ENCODE measurements around the gene SPIRE2.
"Not testable (repeated sequence)": the region's sequence is repeated elsewhere in the genome, so short reads cannot be mapped to it uniquely, and the experiment has no call there.

Gene SPIRE2

DNA sequence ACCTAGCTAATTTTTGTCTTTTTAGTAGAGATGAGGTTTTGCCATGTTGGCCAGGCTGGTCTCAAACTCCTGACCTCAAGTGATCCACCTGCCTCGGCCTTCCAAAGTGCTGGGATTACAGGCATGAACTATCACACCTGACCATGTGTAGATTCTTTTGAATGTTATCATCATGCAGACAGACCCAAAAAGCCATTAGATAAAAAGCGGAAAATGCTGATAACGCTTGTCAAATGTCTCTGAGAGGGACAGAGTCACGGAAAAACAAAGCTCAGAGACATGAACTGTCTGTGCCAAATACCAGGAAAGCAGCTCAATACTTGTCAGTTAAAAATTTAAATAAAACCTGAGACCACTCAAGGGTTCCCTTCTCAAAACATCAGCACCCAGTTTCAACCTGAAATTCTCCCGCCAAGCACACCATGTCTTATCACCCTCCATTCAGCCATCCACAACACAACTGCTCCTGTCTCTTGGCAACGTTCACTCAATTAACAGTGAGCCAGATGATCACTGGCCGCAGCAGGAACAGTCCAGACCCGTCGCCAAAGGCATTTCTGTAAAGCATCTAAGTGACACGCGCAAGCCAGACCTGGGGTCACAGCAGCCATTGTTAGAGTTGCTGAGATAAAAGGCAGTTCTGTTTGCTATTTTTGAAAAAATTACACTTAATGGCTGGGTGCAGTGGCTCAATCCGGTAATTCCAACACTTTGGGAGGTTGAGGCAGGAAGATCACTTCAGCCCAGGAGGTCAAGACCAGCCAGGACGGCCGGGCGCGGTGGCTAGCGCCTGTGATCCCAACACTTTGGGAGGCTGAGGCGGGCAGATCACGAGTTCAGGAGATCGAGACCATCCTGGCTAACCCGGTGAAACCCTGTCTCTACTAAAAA lies 41.6 kb upstream of the SPIRE2 start:
- WGBS: 97% methylated on average over 21 of the region's 21 CpGs
- Histone ChIP-seq H2AK5ac (ENCODE audit: low read length, severe bottlenecking) (no peak overlapping the region), H2BK120ac (ENCODE audit: low read depth, low read length) (no peak overlapping the region), H3K18ac (ENCODE audit: low read depth in 1 of 2, low read length in 2 of 2) (no peak overlapping the region), H2BK5ac (ENCODE audit: low read depth, low read length, poor library complexity, severe bottlenecking) (no peak overlapping the region), H3K36me3 (ENCODE audit: control insufficient read depth in 1 of 2, insufficient read depth in 2 of 2, low read depth in 1 of 2, low read length in 2 of 2) (peaks cover 8 to 33% of the 10 kb centered on the region in 2 experiments), H3K4me1 (ENCODE audit: control insufficient read depth, insufficient read depth, low read depth, low read length) (no peaks in the 10 kb centered on the region), H3K27ac (ENCODE audit: low read length, poor library complexity, severe bottlenecking) (no peak overlapping the region), H2AFZ (ENCODE audit: low read depth, low read length) (no peak overlapping the region), H3K14ac (ENCODE audit: low read length in 2 of 2) (no peak overlapping the region), H3K23ac (ENCODE audit: low read length in 2 of 2) (no peak overlapping the region), H3K79me1 (replicated peaks; ENCODE audit: low read length, poor library complexity, severe bottlenecking) (peaks cover 8% of the 10 kb centered on the region), H3K27me3 (ENCODE audit: control insufficient read depth in 1 of 2, insufficient read depth in 1 of 2, low read length in 2 of 2) (no peaks in the 10 kb centered on the region), H4K8ac (ENCODE audit: low read length) (no peak overlapping the region), H2BK12ac (ENCODE audit: low read length in 2 of 2) (no peak overlapping the region), H3K9me3 (ENCODE audit: control insufficient read depth, low read length) (no peaks in the 10 kb centered on the region), H4K91ac (ENCODE audit: low read length) (no peak overlapping the region), H3K4me2 (ENCODE audit: low read length, poor library complexity, severe bottlenecking) (no peak overlapping the region), H3K4ac (ENCODE audit: low read depth in 1 of 2, low read length in 2 of 2) (no peak overlapping the region), H3K4me3 (ENCODE audit: insufficient read depth in 1 of 2, low read depth in 1 of 2, low read length in 2 of 2) (no peak overlapping the region), H3K9ac (ENCODE audit: low read length) (no peak overlapping the region), H2BK15ac (ENCODE audit: low read depth, poor library complexity, severe bottlenecking) (no peak overlapping the region)
- no peak for DNase-seq

DNA sequence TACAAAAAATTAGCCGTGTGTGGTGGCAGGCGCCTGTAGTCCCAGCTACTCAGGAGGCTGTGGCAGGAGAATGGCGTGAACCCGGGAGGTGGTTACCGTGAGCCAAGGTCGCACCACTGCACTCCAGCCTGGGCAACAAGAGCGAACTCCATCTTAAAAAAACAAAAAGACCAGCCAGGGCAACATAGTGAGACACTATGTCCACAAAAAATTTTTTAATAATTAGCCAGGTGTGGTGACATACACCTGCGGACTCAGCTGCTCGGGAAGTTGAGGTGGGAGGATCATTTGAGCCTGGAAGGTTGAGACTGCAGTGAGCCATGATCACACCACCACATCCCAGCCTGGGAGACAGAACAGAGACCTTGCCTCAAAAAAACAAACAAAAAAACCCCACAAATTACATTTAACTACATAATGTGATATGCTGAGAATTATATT lies 40.9 kb upstream of the SPIRE2 start:
- H3K4me1 ChIP-seq (ENCODE audit: control insufficient read depth, insufficient read depth, low read depth, low read length): no peaks in the 10 kb centered on the region
- H3K23ac ChIP-seq (ENCODE audit: low read length in 2 of 2): no peak overlapping the region
- H3K79me1 ChIP-seq (replicated peaks; ENCODE audit: low read length, poor library complexity, severe bottlenecking): peaks cover 8% of the 10 kb centered on the region
- no peak overlapping the region for H3K4ac ChIP-seq (ENCODE audit: low read depth in 1 of 2, low read length in 2 of 2)
- WGBS: 97% methylated on average over 6 of the region's 9 CpGs
- H3K4me2 ChIP-seq (ENCODE audit: low read length, poor library complexity, severe bottlenecking): no peak overlapping the region
- no peak overlapping the region for H2AFZ ChIP-seq (ENCODE audit: low read depth, low read length)
- no peak overlapping the region for H3K18ac ChIP-seq (ENCODE audit: low read depth in 1 of 2, low read length in 2 of 2)
- H2AK5ac ChIP-seq (ENCODE audit: low read length, severe bottlenecking): no peak overlapping the region
- H3K14ac ChIP-seq (ENCODE audit: low read length in 2 of 2): no peak overlapping the region
- DNase-seq: no peak
- H3K27ac ChIP-seq (ENCODE audit: low read length, poor library complexity, severe bottlenecking): no peak overlapping the region
- H3K36me3 ChIP-seq (ENCODE audit: control insufficient read depth in 1 of 2, insufficient read depth in 2 of 2, low read depth in 1 of 2, low read length in 2 of 2): peaks cover 10 to 38% of the 10 kb centered on the region in 2 experiments
- no peak overlapping the region for H4K91ac ChIP-seq (ENCODE audit: low read length)
- H3K4me3 ChIP-seq (ENCODE audit: insufficient read depth in 1 of 2, low read depth in 1 of 2, low read length in 2 of 2): no peak overlapping the region
- no peak overlapping the region for H3K9ac ChIP-seq (ENCODE audit: low read length)
- H3K27me3 ChIP-seq (ENCODE audit: control insufficient read depth in 1 of 2, insufficient read depth in 1 of 2, low read length in 2 of 2): no peaks in the 10 kb centered on the region
- no peak overlapping the region for H2BK5ac ChIP-seq (ENCODE audit: low read depth, low read length, poor library complexity, severe bottlenecking)
- H4K8ac ChIP-seq (ENCODE audit: low read length): no peak overlapping the region
- no peak overlapping the region for H2BK120ac ChIP-seq (ENCODE audit: low read depth, low read length)
- H3K9me3 ChIP-seq (ENCODE audit: control insufficient read depth, low read length): no peaks in the 10 kb centered on the region
- no peak overlapping the region for H2BK15ac ChIP-seq (ENCODE audit: low read depth, poor library complexity, severe bottlenecking)
- H2BK12ac ChIP-seq (ENCODE audit: low read length in 2 of 2): no peak overlapping the region

DNA sequence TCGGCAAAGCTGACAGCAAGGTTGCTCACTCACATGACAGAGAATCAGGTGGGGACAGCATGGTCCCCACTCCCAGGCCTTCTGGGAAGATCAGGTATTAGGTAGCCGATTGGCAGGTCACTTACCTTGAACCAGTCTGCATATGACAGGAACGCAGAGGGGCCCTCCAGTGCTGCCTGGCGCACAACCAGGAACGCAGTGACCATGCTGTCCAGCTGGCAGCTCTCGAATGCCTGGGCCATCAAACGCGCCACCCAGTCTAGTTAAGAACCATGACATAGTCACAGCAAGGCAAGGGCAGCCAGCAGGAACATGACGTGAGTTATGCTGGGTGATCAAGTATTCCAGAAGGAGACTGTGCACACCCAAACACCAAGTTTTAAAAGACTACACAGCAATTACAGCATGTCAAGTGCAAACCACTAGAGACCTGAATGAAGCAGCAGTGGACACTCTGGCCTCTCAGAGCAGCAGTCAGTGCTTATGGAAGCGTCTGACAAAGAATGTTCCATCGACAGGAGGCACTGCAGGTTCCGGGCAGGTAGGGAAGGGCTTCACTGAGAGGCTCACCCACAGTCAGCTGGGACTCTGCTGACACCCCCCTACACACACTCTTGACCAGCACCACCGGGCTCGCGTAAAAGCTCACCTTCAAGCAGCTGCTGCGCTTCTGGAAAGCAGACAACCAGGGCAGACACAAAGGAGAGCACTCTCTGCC lies 36.8 kb upstream of the SPIRE2 start:
- Histone ChIP-seq H3K14ac (ENCODE audit: low read length in 2 of 2) (no peak overlapping the region), H3K9ac (ENCODE audit: low read length) (no peak overlapping the region), H3K27ac (ENCODE audit: low read length, poor library complexity, severe bottlenecking) (no peak overlapping the region), H3K4me1 (ENCODE audit: control insufficient read depth, insufficient read depth, low read depth, low read length) (no peaks in the 10 kb centered on the region), H2BK5ac (ENCODE audit: low read depth, low read length, poor library complexity, severe bottlenecking) (no peak overlapping the region), H3K4me2 (ENCODE audit: low read length, poor library complexity, severe bottlenecking) (no peak overlapping the region), H2BK120ac (ENCODE audit: low read depth, low read length) (no peak overlapping the region), H3K18ac (ENCODE audit: low read depth in 1 of 2, low read length in 2 of 2) (no peak overlapping the region), H3K27me3 (ENCODE audit: control insufficient read depth in 1 of 2, insufficient read depth in 1 of 2, low read length in 2 of 2) (no peaks in the 10 kb centered on the region), H3K9me3 (ENCODE audit: control insufficient read depth, low read length) (no peaks in the 10 kb centered on the region), H2BK12ac (ENCODE audit: low read length in 2 of 2) (no peak overlapping the region), H3K79me1 (replicated peaks; ENCODE audit: low read length, poor library complexity, severe bottlenecking) (peaks cover 12% of the 10 kb centered on the region), H4K91ac (ENCODE audit: low read length) (no peak overlapping the region), H2AFZ (ENCODE audit: low read depth, low read length) (no peak overlapping the region), H2AK5ac (ENCODE audit: low read length, severe bottlenecking) (no peak overlapping the region), H4K8ac (ENCODE audit: low read length) (no peak overlapping the region), H2BK15ac (ENCODE audit: low read depth, poor library complexity, severe bottlenecking) (no peak overlapping the region), H3K36me3 (ENCODE audit: control insufficient read depth in 1 of 2, insufficient read depth in 2 of 2, low read depth in 1 of 2, low read length in 2 of 2) (peaks cover 12 to 24% of the 10 kb centered on the region in 2 experiments), H3K23ac (ENCODE audit: low read length in 2 of 2) (no peak overlapping the region), H3K4me3 (ENCODE audit: insufficient read depth in 1 of 2, low read depth in 1 of 2, low read length in 2 of 2) (no peak overlapping the region), H3K4ac (ENCODE audit: low read depth in 1 of 2, low read length in 2 of 2) (no peak overlapping the region)
- 99% methylated on average over 16 of the region's 16 CpGs for WGBS
- no peak for DNase-seq

DNA sequence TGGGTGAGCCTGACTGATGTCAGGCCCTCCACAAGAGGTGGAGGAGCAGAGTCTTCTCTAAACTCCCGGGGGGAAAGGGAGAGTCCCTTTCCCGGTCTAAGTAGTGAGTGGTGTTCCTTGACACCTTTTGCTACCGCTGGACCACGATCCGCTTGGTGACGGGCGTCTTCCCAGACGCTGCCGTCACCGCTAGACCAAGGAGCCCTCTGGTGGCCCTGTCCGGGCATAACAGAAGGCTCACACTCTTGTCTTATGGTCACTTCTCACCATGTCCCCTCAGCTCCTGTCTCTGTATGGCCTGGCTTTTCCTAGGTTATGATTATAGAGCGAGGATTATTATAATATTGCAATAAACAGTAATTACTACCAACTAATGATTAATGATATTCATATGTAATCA lies 35.2 kb upstream of the SPIRE2 start:
- not testable (repeated sequence) for H3K18ac ChIP-seq (ENCODE audit: low read depth in 1 of 2, low read length in 2 of 2); H3K27me3 ChIP-seq (ENCODE audit: control insufficient read depth in 1 of 2, insufficient read depth in 1 of 2, low read length in 2 of 2); H3K4ac ChIP-seq (ENCODE audit: low read depth in 1 of 2, low read length in 2 of 2); H4K8ac ChIP-seq (ENCODE audit: low read length); H4K91ac ChIP-seq (ENCODE audit: low read length); H3K79me1 ChIP-seq (replicated peaks; ENCODE audit: low read length, poor library complexity, severe bottlenecking); H3K4me2 ChIP-seq (ENCODE audit: low read length, poor library complexity, severe bottlenecking); H3K23ac ChIP-seq (ENCODE audit: low read length in 2 of 2); H3K4me1 ChIP-seq (ENCODE audit: control insufficient read depth, insufficient read depth, low read depth, low read length); H2AFZ ChIP-seq (ENCODE audit: low read depth, low read length); H3K27ac ChIP-seq (ENCODE audit: low read length, poor library complexity, severe bottlenecking); H3K4me3 ChIP-seq (ENCODE audit: insufficient read depth in 1 of 2, low read depth in 1 of 2, low read length in 2 of 2); H3K9me3 ChIP-seq (ENCODE audit: control insufficient read depth, low read length); H2AK5ac ChIP-seq (ENCODE audit: low read length, severe bottlenecking); H2BK12ac ChIP-seq (ENCODE audit: low read length in 2 of 2); H2BK5ac ChIP-seq (ENCODE audit: low read depth, low read length, poor library complexity, severe bottlenecking); H3K9ac ChIP-seq (ENCODE audit: low read length); H2BK120ac ChIP-seq (ENCODE audit: low read depth, low read length); H3K14ac ChIP-seq (ENCODE audit: low read length in 2 of 2); H2BK15ac ChIP-seq (ENCODE audit: low read depth, poor library complexity, severe bottlenecking)
- 49% methylated on average over 11 of the region's 12 CpGs for WGBS
- peak; percentile 48 for DNase-seq
- H3K36me3 ChIP-seq (ENCODE audit: control insufficient read depth in 1 of 2, insufficient read depth in 2 of 2, low read depth in 1 of 2, low read length in 2 of 2): peaks cover 14 to 26% of the 10 kb centered on the region in 2 experiments
